Kidney epithelial cell (primary cell): ENCODE data around the gene S1PR2. TPM values are rescaled to one million over a fixed set of nuclear protein-coding genes. Genes with fewer than 3 reads are reported as not detected.

Experiments
- DNase-seq: peaks from one replicate; pipeline ENCODE4 v3.0.0-alpha.2; 2010; ENCODE audit warnings: low read depth
- H3K27me3 ChIP-seq: 2 replicates; pipeline ENCODE4 v1.6.0; 2011; ENCODE audit warnings: low read length; ENCODE audit not compliant: control insufficient read depth, insufficient read depth
- H3K36me3 ChIP-seq: 2 replicates; pipeline ENCODE4 v1.5.1; 2011; ENCODE audit warnings: low read length; ENCODE audit not compliant: control insufficient read depth, insufficient read depth
- H3K4me3 ChIP-seq: 2 replicates; pipeline ENCODE4 v1.5.1; 2011; ENCODE audit warnings: low read depth, mild to moderate bottlenecking, control low read depth, low read length
- CTCF ChIP-seq: IDR thresholded peaks from 2 replicates; pipeline ENCODE4 v1.5.1; 2011; ENCODE audit warnings: mild to moderate bottlenecking, moderate library complexity, low read length, control low read depth, inconsistent platforms; ENCODE audit not compliant: insufficient read depth, poor library complexity, severe bottlenecking
- total RNA-seq: library from RNA; depleted of rRNA; stranded (reverse); fragments of >200 nt; gene quantifications from 2 replicates; pipeline ENCODE4 v1.2.3, GENCODE V29; 2015

S1PR2 gene
- total RNA-seq, 1 donor from 2014 or later, result 9.4 TPM

GRCh38 chr19:10173527-10173926 is 57.6 kb downstream of the S1PR2 start:
- H3K4me3 ChIP-seq, result no peak overlapping the region
- DNase-seq, result no peak
- no peak for TF ChIP-seq CTCF
- H3K36me3 ChIP-seq, result no peaks in the 10 kb centered on the region
- no peaks in the 10 kb centered on the region for H3K27me3 ChIP-seq

Other genes starting within 250 kb of the S1PR2 start
- gene COL5A3, start 220.8 kb downstream of the S1PR2 start, total RNA-seq, result 0.79 and 1.3 TPM in 2 replicates
- not detected in 2 replicates for gene RDH8, start 217.8 kb downstream of the S1PR2 start, total RNA-seq
- gene SHFL, start 145.0 kb downstream of the S1PR2 start, total RNA-seq, result 32.1 and 35.3 TPM in 2 replicates
- gene ANGPTL6, start 128.7 kb downstream of the S1PR2 start, total RNA-seq, result 0.96 TPM in 1 of 2 replicates, not detected in the other
- 50.0 and 63.4 TPM in 2 replicates for gene PPAN, start 125.0 kb downstream of the S1PR2 start, total RNA-seq
- 6.3 and 9.4 TPM in 2 replicates for gene P2RY11, start 119.6 kb downstream of the S1PR2 start, total RNA-seq
- 321 and 329 TPM in 2 replicates for gene EIF3G, start 111.4 kb downstream of the S1PR2 start, total RNA-seq
- 66.9 and 75.6 TPM in 2 replicates for gene DNMT1, start 36.4 kb downstream of the S1PR2 start, total RNA-seq
- gene MRPL4, start 20.9 kb upstream of the S1PR2 start, total RNA-seq, result 96.3 and 98.7 TPM in 2 replicates
- gene ICAM1, start 39.8 kb upstream of the S1PR2 start, total RNA-seq, result 155 TPM in 2 replicates
- 0.13 TPM in 1 of 2 replicates, not detected in the other for gene ICAM4, start 55.6 kb upstream of the S1PR2 start, total RNA-seq
- 0.38 and 3.8 TPM in 2 replicates for gene ICAM5, start 58.6 kb upstream of the S1PR2 start, total RNA-seq
- 2.3 and 2.9 TPM in 2 replicates for gene ZGLP1, start 78.5 kb upstream of the S1PR2 start, total RNA-seq
- gene FDX2, start 84.7 kb upstream of the S1PR2 start, total RNA-seq, result 43.5 and 73.5 TPM in 2 replicates
- gene RAVER1, start 102.2 kb upstream of the S1PR2 start, total RNA-seq, result 32.9 and 45.6 TPM in 2 replicates
- 4.7 and 6.8 TPM in 2 replicates for gene ICAM3, start 108.3 kb upstream of the S1PR2 start, total RNA-seq
- gene TYK2, start 149.2 kb upstream of the S1PR2 start, total RNA-seq, result 64.8 and 104 TPM in 2 replicates
- 309 and 327 TPM in 2 replicates for gene CDC37, start 172.2 kb upstream of the S1PR2 start, total RNA-seq
- gene PDE4A, start 189.2 kb upstream of the S1PR2 start, total RNA-seq, result 1.7 and 1.8 TPM in 2 replicates